OCI-LY1 (cell line): Measurements from ENCODE around the gene LDAH.

Source experiments
- H2AFZ ChIP-seq: fragments of 200-600 bp; sonication (generic), shearing (Covaris generic); 2 replicates; pipeline ENCODE4 v1.6.0; 2014; ENCODE audit warnings: antibody characterized with exemption, mild to moderate bottlenecking, low read length
- H3F3A ChIP-seq: fragments of 200-600 bp; sonication (generic), shearing (Covaris generic); 2 replicates; pipeline ENCODE4 v1.6.0; 2014; ENCODE audit warnings: mild to moderate bottlenecking, antibody characterized with exemption, low read length, moderate library complexity; ENCODE audit not compliant: insufficient read depth
- H3K27ac ChIP-seq: fragments of 200-600 bp; sonication (generic); 2 replicates; pipeline ENCODE4 v1.5.1; 2014; ENCODE audit warnings: low read length, mixed run types, mild to moderate bottlenecking, low read depth; ENCODE audit not compliant: poor library complexity, severe bottlenecking
- H3K27me3 ChIP-seq: fragments of 200-600 bp; sonication (generic); 2 replicates; pipeline ENCODE4 v1.6.0; 2014; ENCODE audit warnings: antibody characterized with exemption, mild to moderate bottlenecking, low read length, moderate library complexity; ENCODE audit not compliant: insufficient read depth
- H3K36me3 ChIP-seq: fragments of 200-600 bp; sonication (generic); 2 replicates; pipeline ENCODE4 v1.6.1; 2014; ENCODE audit warnings: mild to moderate bottlenecking, antibody characterized with exemption, low read length, moderate library complexity, mixed read lengths; ENCODE audit not compliant: insufficient read depth
- H3K4me1 ChIP-seq: fragments of 200-600 bp; sonication (generic); 2 replicates; pipeline ENCODE4 v1.5.1; 2014; ENCODE audit warnings: mild to moderate bottlenecking, low read length, moderate library complexity; ENCODE audit not compliant: insufficient read depth, severe bottlenecking
- H3K4me2 ChIP-seq: fragments of 200-600 bp; sonication (generic), shearing (Covaris generic); 2 replicates; pipeline ENCODE4 v1.6.1; 2014; ENCODE audit warnings: low read length
- H3K4me3 ChIP-seq: fragments of 200-600 bp; sonication (generic); 2 replicates; pipeline ENCODE4 v1.5.1; 2014; ENCODE audit warnings: low read length, low read depth, mild to moderate bottlenecking, mixed read lengths; ENCODE audit not compliant: poor library complexity, severe bottlenecking
- H3K79me2 ChIP-seq: fragments of 200-600 bp; shearing (Covaris generic); 2 replicates; pipeline ENCODE4 v1.6.1; 2016; ENCODE audit warnings: mixed run types, low read length, mixed read lengths; ENCODE audit not compliant: insufficient read depth
- H3K9ac ChIP-seq: fragments of 200-600 bp; sonication (generic), shearing (Covaris generic); 2 replicates; pipeline ENCODE4 v1.6.1; 2014; ENCODE audit warnings: mild to moderate bottlenecking, low read length, mixed read lengths
- H3K9me2 ChIP-seq: fragments of 200-600 bp; sonication (generic), shearing (Covaris generic); 2 replicates; pipeline ENCODE4 v1.6.1; 2014; ENCODE audit warnings: low read depth, mild to moderate bottlenecking, low read length, mixed read lengths
- H3K9me3 ChIP-seq: fragments of 200-600 bp; shearing (Covaris generic); 2 replicates; pipeline ENCODE4 v1.6.1; 2014; ENCODE audit warnings: low read length, mixed read lengths
- H4K20me1 ChIP-seq: fragments of 200-600 bp; sonication (generic), shearing (Covaris generic); 2 replicates; pipeline ENCODE4 v1.6.0; 2016; ENCODE audit warnings: mild to moderate bottlenecking, low read length; ENCODE audit not compliant: insufficient read depth
- CTCF ChIP-seq: fragments of 200-600 bp; sonication (generic), shearing (Covaris generic); IDR thresholded peaks from 2 replicates; pipeline ENCODE4 v1.5.1; 2017; ENCODE audit warnings: mild to moderate bottlenecking, antibody characterized with exemption, low read length, moderate library complexity, mixed read lengths
- EZH2 ChIP-seq: fragments of 200-600 bp; sonication (generic), shearing (Covaris generic); IDR thresholded peaks from 2 replicates; pipeline ENCODE4 v1.8.0; 2017; ENCODE audit warnings: borderline replicate concordance, mixed run types, mild to moderate bottlenecking, antibody characterized with exemption, low read length, moderate library complexity, mixed read lengths

LDAH gene

GRCh38 chr2:20687260-20687832, 135.6 kb downstream of the LDAH start:
- peaks cover 65% of the 10 kb centered on the region for H3K36me3 ChIP-seq
- H4K20me1 ChIP-seq: no peaks in the 10 kb centered on the region
- H3K27me3 ChIP-seq: no peaks in the 10 kb centered on the region
- H3K4me3 ChIP-seq: no peak overlapping the region
- H3K79me2 ChIP-seq: no peaks in the 10 kb centered on the region
- H3K4me1 ChIP-seq: no peaks in the 10 kb centered on the region
- no peaks in the 10 kb centered on the region for H3F3A ChIP-seq
- no peak overlapping the region for H3K4me2 ChIP-seq
- no peak overlapping the region for H2AFZ ChIP-seq
- no peaks in the 10 kb centered on the region for H3K9me2 ChIP-seq
- TF ChIP-seq EZH2 (no peak), CTCF (no peak)
- H3K27ac ChIP-seq: no peak overlapping the region
- H3K9ac ChIP-seq: no peak overlapping the region
- no peaks in the 10 kb centered on the region for H3K9me3 ChIP-seq

- no peaks in the 10 kb centered on the region for H3K9me2 ChIP-seq
- H3K79me2 ChIP-seq: no peaks in the 10 kb centered on the region
- H3K36me3 ChIP-seq: peaks cover 44% of the 10 kb centered on the region
- no peak overlapping the region for H2AFZ ChIP-seq
- H3K4me2 ChIP-seq: no peak overlapping the region
- TF ChIP-seq CTCF: no peak
- TF ChIP-seq EZH2: no peak
- H4K20me1 ChIP-seq: no peaks in the 10 kb centered on the region
- H3K4me3 ChIP-seq: no peak overlapping the region
- H3F3A ChIP-seq: no peaks in the 10 kb centered on the region
- no peaks in the 10 kb centered on the region for H3K27me3 ChIP-seq
- no peaks in the 10 kb centered on the region for H3K9me3 ChIP-seq
- no peak overlapping the region for H3K9ac ChIP-seq
- H3K27ac ChIP-seq: no peak overlapping the region
- no peaks in the 10 kb centered on the region for H3K4me1 ChIP-seq
Observed at GRCh38 chr2:20684581-20685063, 138.3 kb downstream of the LDAH start.

GRCh38 chr2:20682167-20682920, 140.6 kb downstream of the LDAH start:
- H3K9ac ChIP-seq: no peak overlapping the region
- no peaks in the 10 kb centered on the region for H3K79me2 ChIP-seq
- peaks cover 18% of the 10 kb centered on the region for H3K4me1 ChIP-seq
- H3F3A ChIP-seq: no peaks in the 10 kb centered on the region
- no peak overlapping the region for H2AFZ ChIP-seq
- H3K27ac ChIP-seq: no peak overlapping the region
- TF ChIP-seq CTCF: peak; percentile 38; the same call in 1 of the 2 replicates
- no peak for TF ChIP-seq EZH2
- H3K9me2 ChIP-seq: no peaks in the 10 kb centered on the region
- peaks cover 29% of the 10 kb centered on the region; the same call in 1 of the 2 replicates for H3K36me3 ChIP-seq
- H4K20me1 ChIP-seq: no peaks in the 10 kb centered on the region
- H3K9me3 ChIP-seq: no peaks in the 10 kb centered on the region
- H3K4me3 ChIP-seq: no peak overlapping the region
- no peaks in the 10 kb centered on the region for H3K27me3 ChIP-seq
- no peak overlapping the region for H3K4me2 ChIP-seq
